NOMO-1 (cell line): ENCODE results near the gene HNRNPH3.

Experiments
- DNase-seq, 2 experiments: peaks; one replicate each; lab custom pipeline; 2025; ENCODE audit not compliant: unreplicated experiment in 2 of 2; lab: John Stamatoyannopoulos, UW

HNRNPH3 gene

DNA sequence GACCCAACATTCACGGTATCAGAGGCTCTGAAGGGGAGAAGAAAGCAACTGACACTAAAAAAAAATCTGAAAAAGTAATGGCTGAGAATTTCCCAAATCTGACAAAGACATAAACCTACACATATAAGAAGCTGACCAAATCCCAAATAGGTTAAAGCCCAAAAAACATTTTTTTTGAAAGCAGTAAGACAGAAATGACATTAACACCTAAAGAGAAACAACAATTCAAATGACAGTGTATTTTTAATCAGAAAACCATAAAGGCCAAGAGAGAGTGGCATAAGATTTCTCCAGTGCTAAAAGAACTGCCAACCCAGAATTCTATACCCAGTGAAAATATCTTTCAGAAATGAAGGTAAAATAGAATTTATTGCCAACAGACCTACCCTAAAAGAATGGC is 39.7 kb downstream of the HNRNPH3 start:
- DNase-seq, result no peak

DNA sequence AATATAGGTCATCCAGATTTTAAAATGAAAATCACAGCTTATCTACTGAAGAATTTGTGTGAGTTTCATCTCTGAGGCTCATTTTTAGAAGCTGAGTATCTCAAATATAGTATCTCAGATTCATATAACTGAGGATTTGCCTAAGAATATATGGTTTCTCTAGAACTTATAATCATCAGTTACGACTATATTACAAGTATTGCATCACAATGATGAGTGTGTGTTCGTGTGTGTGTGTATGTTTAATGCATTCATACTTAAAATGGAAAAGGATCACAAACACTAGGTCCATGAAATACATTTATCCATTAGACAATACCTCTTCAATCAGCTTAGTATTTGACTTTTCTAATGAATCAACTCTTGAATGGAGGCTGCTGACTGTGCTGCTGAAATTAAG is 53.9 kb downstream of the HNRNPH3 start:
- DNase-seq, result no peak
